GM12892 (cell line): ENCODE data around the gene APOC3.

ENCODE experiments used
- POLR2A ChIP-seq: IDR thresholded peaks from 2 replicates; pipeline ENCODE4 v1.6.1; 2011; ENCODE audit warnings: low read depth, low read length, control low read depth
- POLR2AphosphoS5 ChIP-seq: IDR thresholded peaks from 2 replicates; pipeline ENCODE4 v1.6.1; 2011; ENCODE audit warnings: low read depth, low read length, control low read depth

DNA sequence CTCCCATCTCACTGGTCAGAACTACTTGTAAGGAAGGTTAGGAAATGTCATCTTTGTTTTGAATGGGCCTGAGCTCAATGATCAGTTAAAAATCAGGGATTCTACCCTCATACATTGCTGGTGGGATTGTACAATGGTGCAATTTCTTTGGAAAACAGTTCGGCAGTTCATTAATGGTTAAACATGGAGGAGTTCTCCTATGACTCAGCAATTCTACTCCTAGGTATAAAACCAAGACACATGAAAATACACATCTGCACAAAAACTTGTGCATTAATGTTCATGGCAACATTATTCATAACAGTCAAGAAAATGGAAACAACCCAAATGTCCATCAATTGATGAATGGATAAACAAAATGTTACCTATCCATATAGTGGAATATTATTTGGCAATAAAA, 33.2 kb upstream of the APOC3 start:
- TF ChIP-seq POLR2A (no peak), POLR2AphosphoS5 (no peak)
